LNCAP (cell line): ENCODE results near the gene CCL23.

Experiments used
- TF ChIP-seq, protein P1 (sequence below): fragments of 450-650 bp; IDR thresholded peaks from 2 replicates; pipeline ENCODE4 v1.5.1; 2017; ENCODE audit warnings: mild to moderate bottlenecking

The CCL23 gene

DNA sequence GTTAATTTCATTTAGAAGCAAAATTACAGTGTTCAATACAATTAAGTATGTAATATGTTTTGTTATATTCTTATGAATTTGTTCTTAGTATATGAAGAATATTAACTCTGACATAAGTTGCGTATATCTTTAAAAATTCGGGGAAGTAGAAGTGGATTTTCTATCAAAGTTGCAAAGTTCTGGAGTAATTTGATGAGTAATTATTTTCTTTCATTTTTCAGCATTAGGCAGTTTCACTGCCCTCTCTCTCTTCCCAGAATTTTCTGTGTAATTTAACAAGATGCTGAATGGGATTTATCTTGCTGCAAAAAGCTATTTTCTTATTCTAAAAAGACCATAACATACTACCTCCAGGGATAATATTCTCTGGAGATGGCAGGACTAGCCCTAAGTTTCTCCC, 37.4 kb upstream of the CCL23 start:
- TF ChIP-seq, protein P1, sequence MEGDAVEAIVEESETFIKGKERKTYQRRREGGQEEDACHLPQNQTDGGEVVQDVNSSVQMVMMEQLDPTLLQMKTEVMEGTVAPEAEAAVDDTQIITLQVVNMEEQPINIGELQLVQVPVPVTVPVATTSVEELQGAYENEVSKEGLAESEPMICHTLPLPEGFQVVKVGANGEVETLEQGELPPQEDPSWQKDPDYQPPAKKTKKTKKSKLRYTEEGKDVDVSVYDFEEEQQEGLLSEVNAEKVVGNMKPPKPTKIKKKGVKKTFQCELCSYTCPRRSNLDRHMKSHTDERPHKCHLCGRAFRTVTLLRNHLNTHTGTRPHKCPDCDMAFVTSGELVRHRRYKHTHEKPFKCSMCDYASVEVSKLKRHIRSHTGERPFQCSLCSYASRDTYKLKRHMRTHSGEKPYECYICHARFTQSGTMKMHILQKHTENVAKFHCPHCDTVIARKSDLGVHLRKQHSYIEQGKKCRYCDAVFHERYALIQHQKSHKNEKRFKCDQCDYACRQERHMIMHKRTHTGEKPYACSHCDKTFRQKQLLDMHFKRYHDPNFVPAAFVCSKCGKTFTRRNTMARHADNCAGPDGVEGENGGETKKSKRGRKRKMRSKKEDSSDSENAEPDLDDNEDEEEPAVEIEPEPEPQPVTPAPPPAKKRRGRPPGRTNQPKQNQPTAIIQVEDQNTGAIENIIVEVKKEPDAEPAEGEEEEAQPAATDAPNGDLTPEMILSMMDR: no peak

DNA sequence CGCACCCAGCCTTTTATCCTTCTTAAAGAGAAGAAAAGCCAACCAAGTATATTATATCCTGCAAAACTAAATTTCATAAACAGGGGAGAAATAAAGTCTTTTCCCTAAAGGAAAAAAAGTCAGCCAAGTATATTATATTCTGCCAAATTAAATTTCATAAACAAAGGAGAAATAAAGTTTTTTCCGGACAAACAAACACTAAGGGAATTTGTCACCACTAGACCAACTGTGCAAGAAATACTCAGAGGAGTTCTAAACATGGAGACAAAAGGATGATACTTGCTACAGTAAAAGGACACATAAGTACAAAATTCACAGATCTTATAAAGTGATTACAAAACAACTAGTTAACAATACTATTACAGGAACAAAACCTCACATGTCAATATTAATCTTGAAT, 31.9 kb upstream of the CCL23 start:
- TF ChIP-seq, protein P1: no peak

- TF ChIP-seq, protein P1: no peak
These were observed 30.3 kb upstream of the CCL23 start for GRCh38 chr17:36048066-36048465.

DNA sequence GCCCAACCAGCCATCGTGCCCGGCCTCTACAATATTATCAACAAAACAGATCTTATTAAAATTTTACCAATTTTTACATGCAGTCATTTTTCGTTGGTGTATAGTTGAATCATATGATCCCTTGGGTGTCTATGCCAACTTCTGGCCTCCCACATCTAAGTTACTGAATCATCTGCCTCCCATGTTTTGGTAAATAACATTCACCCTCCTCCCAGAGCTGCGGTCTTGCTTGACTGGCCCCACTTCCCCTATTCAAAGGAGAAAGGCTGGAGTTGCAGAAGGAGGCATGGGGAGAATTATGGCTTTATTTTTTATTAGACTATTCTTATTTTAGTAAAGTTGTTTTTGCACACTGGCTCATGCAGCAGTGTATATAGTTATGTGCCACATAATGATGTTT, 18.5 kb upstream of the CCL23 start:
- TF ChIP-seq, protein P1: no peak

DNA sequence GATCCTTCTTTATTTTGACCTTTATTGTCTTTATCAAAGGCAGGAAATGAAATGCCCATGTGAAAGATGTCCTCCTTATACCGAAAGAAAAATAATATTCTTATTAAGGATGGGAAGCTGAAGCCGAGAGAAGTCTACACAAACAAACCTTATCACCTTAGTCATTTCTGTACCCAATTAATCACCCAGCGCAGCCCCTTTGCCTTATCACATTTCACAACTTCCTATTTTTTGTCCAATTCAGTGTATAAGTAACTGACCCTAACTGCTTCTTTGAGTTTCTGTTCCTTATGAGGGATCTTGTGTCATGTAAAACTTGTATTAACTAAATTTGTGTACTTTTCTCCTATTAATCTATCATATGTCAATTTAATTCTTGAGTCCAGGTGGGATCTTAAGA, 16.4 kb upstream of the CCL23 start:
- TF ChIP-seq, protein P1: no peak

DNA sequence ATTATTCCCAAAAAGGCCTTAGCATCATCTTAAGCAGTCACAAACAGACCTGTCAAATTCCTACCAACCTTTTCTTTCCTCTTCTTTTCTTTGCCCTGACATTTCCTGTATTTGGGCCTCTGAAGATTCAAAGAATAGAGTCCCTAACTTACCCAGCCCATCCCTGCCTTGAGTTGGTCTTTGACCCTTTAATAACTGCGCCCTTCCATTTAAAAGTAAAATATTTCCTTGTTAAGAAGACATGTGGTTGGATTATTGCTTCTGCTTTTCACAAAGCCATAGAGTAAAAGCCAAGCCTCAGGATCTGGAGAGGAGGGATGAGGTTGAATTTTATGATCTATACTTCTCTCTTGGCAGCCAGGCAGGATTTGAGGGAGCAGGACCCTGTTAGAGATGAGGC, 13.2 kb upstream of the CCL23 start:
- TF ChIP-seq, protein P1: no peak

DNA sequence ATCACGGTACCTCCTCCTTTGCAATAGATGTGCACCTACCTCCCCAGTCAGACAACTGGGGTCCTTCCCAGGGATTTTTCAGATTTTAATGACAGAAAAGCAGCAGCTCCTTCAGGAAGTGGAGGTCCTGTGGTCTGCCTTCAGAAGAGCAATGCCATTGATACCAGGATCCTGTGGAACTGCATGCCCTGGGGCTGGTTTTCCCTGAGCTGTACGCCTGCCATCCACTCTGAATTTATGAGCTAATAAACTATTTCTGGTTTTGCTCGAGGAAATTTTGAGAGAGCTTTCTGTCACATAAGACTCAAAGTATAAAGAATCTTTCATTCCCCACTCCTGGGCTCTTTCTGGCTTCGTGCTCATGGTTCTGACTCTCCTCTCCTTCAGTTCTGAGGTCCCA, 10.0 kb upstream of the CCL23 start:
- TF ChIP-seq, protein P1: no peak

GRCh38 chr17:36024106-36024869, 6.5 kb upstream of the CCL23 start:
- TF ChIP-seq, protein P1: no peak
